Measurements from ENCODE around the gene EPG5.

DNA sequence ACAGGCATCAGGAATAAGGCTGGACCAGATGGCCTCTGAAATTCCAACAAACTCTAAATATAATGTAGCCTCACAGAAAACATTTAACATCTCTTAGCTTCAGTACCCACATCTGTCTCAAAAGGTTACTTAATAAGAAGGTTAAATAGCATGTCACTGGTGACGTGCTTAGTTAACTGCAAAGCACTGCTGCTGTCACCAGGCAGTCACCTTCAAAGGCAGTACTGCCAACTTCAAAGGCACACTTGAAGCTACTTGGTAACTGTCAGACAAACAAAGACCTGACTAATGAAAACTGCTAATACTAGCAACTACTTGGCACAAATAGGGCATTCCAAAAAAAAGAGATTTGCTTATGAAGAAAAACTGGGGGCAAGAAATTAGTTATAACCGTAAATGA, 36.2 kb downstream of the EPG5 start:
- TF ChIP-seq, protein P1, sequence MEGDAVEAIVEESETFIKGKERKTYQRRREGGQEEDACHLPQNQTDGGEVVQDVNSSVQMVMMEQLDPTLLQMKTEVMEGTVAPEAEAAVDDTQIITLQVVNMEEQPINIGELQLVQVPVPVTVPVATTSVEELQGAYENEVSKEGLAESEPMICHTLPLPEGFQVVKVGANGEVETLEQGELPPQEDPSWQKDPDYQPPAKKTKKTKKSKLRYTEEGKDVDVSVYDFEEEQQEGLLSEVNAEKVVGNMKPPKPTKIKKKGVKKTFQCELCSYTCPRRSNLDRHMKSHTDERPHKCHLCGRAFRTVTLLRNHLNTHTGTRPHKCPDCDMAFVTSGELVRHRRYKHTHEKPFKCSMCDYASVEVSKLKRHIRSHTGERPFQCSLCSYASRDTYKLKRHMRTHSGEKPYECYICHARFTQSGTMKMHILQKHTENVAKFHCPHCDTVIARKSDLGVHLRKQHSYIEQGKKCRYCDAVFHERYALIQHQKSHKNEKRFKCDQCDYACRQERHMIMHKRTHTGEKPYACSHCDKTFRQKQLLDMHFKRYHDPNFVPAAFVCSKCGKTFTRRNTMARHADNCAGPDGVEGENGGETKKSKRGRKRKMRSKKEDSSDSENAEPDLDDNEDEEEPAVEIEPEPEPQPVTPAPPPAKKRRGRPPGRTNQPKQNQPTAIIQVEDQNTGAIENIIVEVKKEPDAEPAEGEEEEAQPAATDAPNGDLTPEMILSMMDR (IDR thresholded peaks at IDR 0.05), result no peak
- TF ChIP-seq, protein P2, sequence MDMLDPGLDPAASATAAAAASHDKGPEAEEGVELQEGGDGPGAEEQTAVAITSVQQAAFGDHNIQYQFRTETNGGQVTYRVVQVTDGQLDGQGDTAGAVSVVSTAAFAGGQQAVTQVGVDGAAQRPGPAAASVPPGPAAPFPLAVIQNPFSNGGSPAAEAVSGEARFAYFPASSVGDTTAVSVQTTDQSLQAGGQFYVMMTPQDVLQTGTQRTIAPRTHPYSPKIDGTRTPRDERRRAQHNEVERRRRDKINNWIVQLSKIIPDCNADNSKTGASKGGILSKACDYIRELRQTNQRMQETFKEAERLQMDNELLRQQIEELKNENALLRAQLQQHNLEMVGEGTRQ (CRISPR knock-in tag; IDR thresholded peaks at IDR 0.05), result no peak
- no peak for TF ChIP-seq FOXK1 (CRISPR knock-in tag; IDR thresholded peaks at IDR 0.05)
- TF ChIP-seq, protein P3, sequence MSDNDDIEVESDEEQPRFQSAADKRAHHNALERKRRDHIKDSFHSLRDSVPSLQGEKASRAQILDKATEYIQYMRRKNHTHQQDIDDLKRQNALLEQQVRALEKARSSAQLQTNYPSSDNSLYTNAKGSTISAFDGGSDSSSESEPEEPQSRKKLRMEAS (CRISPR knock-in tag; IDR thresholded peaks at IDR 0.05), result no peak

Measured in WTC11 (cell line).